Gastrocnemius medialis (tissue), 4 donors: ENCODE results near the gene SLCO4A1. TPM values are rescaled to one million over a fixed set of nuclear protein-coding genes. Genes with fewer than 3 reads are reported as not detected.

ENCODE experiments used
- ATAC-seq, 2 donors: fragments of 150-250 bp; one replicate each; pipeline ENCODE4 v1.9.1; 2016
- DNase-seq, 2 donors: peaks; one replicate each; pipeline ENCODE4 v3.0.0-alpha.2; 2019
- H3K27ac ChIP-seq, 4 donors: fragments of 200-600 bp; sonication (generic); 1 replicate in 1 of 4; 2 replicates in 3 of 4; pipeline ENCODE4 v1.5.1; 2016 to 2018; ENCODE audit warnings: mild to moderate bottlenecking in 2 of 4, moderate library complexity in 1 of 4
- H3K27me3 ChIP-seq, 3 donors: fragments of 200-600 bp; sonication (generic) in 2 of 3; 1 replicate in 1 of 3; 2 replicates in 2 of 3; pipeline versions ENCODE4 v1.5.1 to v1.6.0; 2016 to 2019; ENCODE audit warnings: mild to moderate bottlenecking in 1 of 3, moderate library complexity in 1 of 3
- H3K36me3 ChIP-seq, 2 donors: fragments of 200-600 bp; sonication (generic) in 1 of 2; one replicate each; pipeline ENCODE4 v1.5.1; 2017 to 2018
- H3K4me1 ChIP-seq, 2 donors: fragments of 200-600 bp; sonication (generic) in 1 of 2; one replicate each; pipeline ENCODE4 v1.5.1; 2016 to 2017; ENCODE audit warnings: mild to moderate bottlenecking in 2 of 2
- H3K4me3 ChIP-seq, 4 donors: fragments of 200-600 bp; sonication (generic) in 3 of 4; 1 replicate in 1 of 4; 2 replicates in 3 of 4; pipeline ENCODE4 v1.5.1; 2016 to 2019; ENCODE audit warnings: mild to moderate bottlenecking in 2 of 4
- H3K9me3 ChIP-seq, 3 donors: fragments of 200-600 bp; sonication (generic) in 2 of 3; 1 replicate in 1 of 3; 2 replicates in 2 of 3; pipeline ENCODE4 v1.5.1; 2016 to 2019
- CTCF ChIP-seq, 5 experiments: fragments of 450-650 bp in 3 of 5; fragments of 200-600 bp in 2 of 5; sonication (generic) in 2 of 5; IDR thresholded peaks in 4 of 5; conservative IDR thresholded peaks in 1 of 5; 1 replicate in 4 of 5; 2 replicates in 1 of 5; pipeline ENCODE4 v1.5.1; 2016 to 2019; ENCODE audit warnings: antibody characterized with exemption in 5 of 5, mild to moderate bottlenecking in 3 of 5, moderate library complexity in 3 of 5
- POLR2A ChIP-seq, 2 donors: fragments of 450-650 bp; IDR thresholded peaks; one replicate each; pipeline ENCODE4 v1.6.1; 2017; ENCODE audit warnings: antibody characterized with exemption in 2 of 2, mild to moderate bottlenecking in 2 of 2, moderate library complexity in 2 of 2
- in situ Hi-C, 4 donors: fragments of 200-750 bp; cut with MboI; loops; one replicate each; pipeline versions ENCODE4 v1.15.0 to v1.8.0; 2017; ENCODE audit warnings: low sequenced_read_pairs in 4 of 4
- intact Hi-C: fragments of 100-400 bp; cut with DNase I; formaldehyde crosslinking; loops from one replicate; pipeline ENCODE4 v1.15.1; 2023; ENCODE audit warnings: low total_unique reads
- total RNA-seq, 4 donors: library from RNA; depleted of rRNA; stranded (reverse); fragments of >200 nt; gene quantifications; one replicate each; pipeline versions ENCODE4 v1.1.0 to v1.2.3, GENCODE V29; 2016

Gene SLCO4A1
- total RNA-seq, 4 donors from 2014 or later: 20.4 to 26.9 (median 21.8) TPM

- Histone ChIP-seq H3K4me1 (no peaks in the 10 kb centered on the region), H3K27ac (no peak overlapping the region), H3K9me3 (no peaks in the 10 kb centered on the region), H3K27me3 (peaks cover 0 to 6% (median 4%) of the 10 kb centered on the region in 3 donors), H3K36me3 (no peaks in the 10 kb centered on the region), H3K4me3 (no peak overlapping the region)
- intact Hi-C loops: no loop called here
- DNase-seq (no peak), ATAC-seq (no peak)
- in situ Hi-C loops: no loop called here
- TF ChIP-seq POLR2A (IDR thresholded peaks at IDR 0.05): peak in 1 of 2 donors; percentile 13
- TF ChIP-seq CTCF (IDR thresholded peaks at IDR 0.05 in 4 of 5, conservative IDR thresholded peaks at IDR 0.05 in 1 of 5): no peak
These were observed 46.8 kb upstream of the SLCO4A1 start for GRCh38 chr20:62595491-62595890.

- H3K9me3 ChIP-seq: no peaks in the 10 kb centered on the region
- ATAC-seq: no peak
- TF ChIP-seq CTCF (IDR thresholded peaks at IDR 0.05 in 4 of 5, conservative IDR thresholded peaks at IDR 0.05 in 1 of 5) (no peak), POLR2A (IDR thresholded peaks at IDR 0.05) (no peak)
- DNase-seq: no peak
- in situ Hi-C loops (no loop called here), intact Hi-C loops (no loop called here)
- peaks cover 0 to 8% (median 4%) of the 10 kb centered on the region in 3 donors for H3K27me3 ChIP-seq
- no peak overlapping the region for H3K27ac ChIP-seq
- H3K4me1 ChIP-seq: no peaks in the 10 kb centered on the region
- H3K36me3 ChIP-seq: no peaks in the 10 kb centered on the region
- H3K4me3 ChIP-seq: no peak overlapping the region
These were observed 45.8 kb upstream of the SLCO4A1 start for GRCh38 chr20:62596486-62596885.

- no peak for DNase-seq
- H3K9me3 ChIP-seq: no peaks in the 10 kb centered on the region
- no peak for ATAC-seq
- H3K27ac ChIP-seq: no peak overlapping the region
- TF ChIP-seq CTCF (IDR thresholded peaks at IDR 0.05 in 4 of 5, conservative IDR thresholded peaks at IDR 0.05 in 1 of 5): no peak
- no peak for TF ChIP-seq POLR2A (IDR thresholded peaks at IDR 0.05)
- H3K4me1 ChIP-seq: no peaks in the 10 kb centered on the region
- intact Hi-C loops: no loop called here
- H3K27me3 ChIP-seq: peaks cover 0 to 8% (median 4%) of the 10 kb centered on the region in 3 donors
- in situ Hi-C loops: no loop called here
- H3K36me3 ChIP-seq: no peaks in the 10 kb centered on the region
- H3K4me3 ChIP-seq: no peak overlapping the region
These were observed 45.4 kb upstream of the SLCO4A1 start for GRCh38 chr20:62596921-62597320.

GRCh38 chr20:62597416-62598115 is 44.7 kb upstream of the SLCO4A1 start:
- Histone ChIP-seq H3K4me1 (no peaks in the 10 kb centered on the region), H3K27me3 (peaks cover 0 to 13% (median 9%) of the 10 kb centered on the region in 3 donors), H3K27ac (no peak overlapping the region), H3K4me3 (no peak overlapping the region), H3K9me3 (no peaks in the 10 kb centered on the region), H3K36me3 (no peaks in the 10 kb centered on the region)
- in situ Hi-C loops (no loop called here), intact Hi-C loops (no loop called here)
- ATAC-seq: no peak
- no peak for DNase-seq
- TF ChIP-seq POLR2A (IDR thresholded peaks at IDR 0.05): no peak
- TF ChIP-seq CTCF (IDR thresholded peaks at IDR 0.05 in 4 of 5, conservative IDR thresholded peaks at IDR 0.05 in 1 of 5): no peak
